Gastrocnemius medialis (tissue), 4 donors: ENCODE results near the gene SERPINE2.

ENCODE experiments used
- POLR2A ChIP-seq, 2 donors: fragments of 450-650 bp; IDR thresholded peaks; one replicate each; pipeline ENCODE4 v1.6.1; 2017; ENCODE audit warnings: antibody characterized with exemption in 2 of 2, mild to moderate bottlenecking in 2 of 2, moderate library complexity in 2 of 2
- TF ChIP-seq, protein P1 (sequence below), 5 experiments: fragments of 450-650 bp in 3 of 5; fragments of 200-600 bp in 2 of 5; sonication (generic) in 2 of 5; IDR thresholded peaks in 4 of 5; conservative IDR thresholded peaks in 1 of 5; 1 replicate in 4 of 5; 2 replicates in 1 of 5; pipeline ENCODE4 v1.5.1; 2016 to 2019; ENCODE audit warnings: antibody characterized with exemption in 5 of 5, mild to moderate bottlenecking in 3 of 5, moderate library complexity in 3 of 5

DNA sequence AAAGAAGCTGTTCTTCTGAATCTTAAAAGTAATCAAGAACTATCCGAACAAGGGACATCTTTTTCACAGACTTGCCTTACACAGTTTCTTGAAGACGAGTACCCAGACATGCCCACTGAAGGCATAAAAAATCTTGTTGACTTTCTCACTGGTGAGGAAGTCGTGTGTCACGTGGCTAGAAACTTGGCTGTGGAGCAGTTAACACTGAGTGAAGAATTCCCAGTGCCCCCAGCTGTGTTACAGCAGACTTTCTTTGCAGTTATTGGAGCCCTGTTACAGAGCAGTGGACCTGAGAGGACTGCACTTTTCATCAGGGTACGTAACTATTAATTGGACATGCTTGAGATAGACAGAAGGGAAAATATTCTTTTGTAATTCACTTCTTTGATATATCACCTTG is 79.4 kb downstream of the SERPINE2 start:
- TF ChIP-seq, protein P1, sequence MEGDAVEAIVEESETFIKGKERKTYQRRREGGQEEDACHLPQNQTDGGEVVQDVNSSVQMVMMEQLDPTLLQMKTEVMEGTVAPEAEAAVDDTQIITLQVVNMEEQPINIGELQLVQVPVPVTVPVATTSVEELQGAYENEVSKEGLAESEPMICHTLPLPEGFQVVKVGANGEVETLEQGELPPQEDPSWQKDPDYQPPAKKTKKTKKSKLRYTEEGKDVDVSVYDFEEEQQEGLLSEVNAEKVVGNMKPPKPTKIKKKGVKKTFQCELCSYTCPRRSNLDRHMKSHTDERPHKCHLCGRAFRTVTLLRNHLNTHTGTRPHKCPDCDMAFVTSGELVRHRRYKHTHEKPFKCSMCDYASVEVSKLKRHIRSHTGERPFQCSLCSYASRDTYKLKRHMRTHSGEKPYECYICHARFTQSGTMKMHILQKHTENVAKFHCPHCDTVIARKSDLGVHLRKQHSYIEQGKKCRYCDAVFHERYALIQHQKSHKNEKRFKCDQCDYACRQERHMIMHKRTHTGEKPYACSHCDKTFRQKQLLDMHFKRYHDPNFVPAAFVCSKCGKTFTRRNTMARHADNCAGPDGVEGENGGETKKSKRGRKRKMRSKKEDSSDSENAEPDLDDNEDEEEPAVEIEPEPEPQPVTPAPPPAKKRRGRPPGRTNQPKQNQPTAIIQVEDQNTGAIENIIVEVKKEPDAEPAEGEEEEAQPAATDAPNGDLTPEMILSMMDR (IDR thresholded peaks at IDR 0.05 in 4 of 5, conservative IDR thresholded peaks at IDR 0.05 in 1 of 5), result no peak
- TF ChIP-seq POLR2A (IDR thresholded peaks at IDR 0.05), result no peak
